HUDEP-2 (cell line): ENCODE results near the gene CCDC91.
A peak's percentile ranks its signal among the peaks of the same experiment; 100 is the strongest.

Experiments
- DNase-seq, 76 experiments: peaks; one replicate each; lab custom pipeline; 2025; ENCODE audit not compliant: unreplicated experiment in 76 of 76; lab: John Stamatoyannopoulos, UW

Gene CCDC91

GRCh38 chr12:28190321-28191050 is at the start of gene CCDC91:
Gene CCDC91, plus strand, starts transcription at chr12:28190456. Its CDS starts 66,760 bp downstream, at chr12:28257216.
- peak; percentile 66 to 99 (median 95) for DNase-seq

- no peak for DNase-seq
Observed at GRCh38 chr12:28144059-28144458, 46.2 kb upstream of the CCDC91 start.

- no peak for DNase-seq
Observed at GRCh38 chr12:28144532-28144931, 45.7 kb upstream of the CCDC91 start.

- DNase-seq = no peak
Observed at GRCh38 chr12:28145216-28145615, 45.0 kb upstream of the CCDC91 start.

- no peak for DNase-seq
Observed at GRCh38 chr12:28149279-28149678, 41.0 kb upstream of the CCDC91 start.

GRCh38 chr12:28156362-28156761 is 33.9 kb upstream of the CCDC91 start:
- DNase-seq = no peak

GRCh38 chr12:28156804-28157203 is 33.5 kb upstream of the CCDC91 start:
- DNase-seq = no peak

- no peak for DNase-seq
Observed at GRCh38 chr12:28158353-28158752, 31.9 kb upstream of the CCDC91 start.

GRCh38 chr12:28159688-28160087 is 30.6 kb upstream of the CCDC91 start:
- DNase-seq = no peak

GRCh38 chr12:28161697-28162096 is 28.6 kb upstream of the CCDC91 start:
- no peak for DNase-seq

- DNase-seq = no peak
Observed at GRCh38 chr12:28162697-28163096, 27.6 kb upstream of the CCDC91 start.

- DNase-seq = no peak
Observed at GRCh38 chr12:28164644-28165275, 25.5 kb upstream of the CCDC91 start.

- DNase-seq = no peak
Observed at GRCh38 chr12:28167981-28168485, 22.2 kb upstream of the CCDC91 start.

GRCh38 chr12:28171356-28172060 is 18.7 kb upstream of the CCDC91 start:
- DNase-seq = no peak

- DNase-seq = peak in 49 of 76 experiments; percentile 2 to 69 (median 21)
Observed at GRCh38 chr12:28172434-28173030, 17.7 kb upstream of the CCDC91 start.

- no peak for DNase-seq
Observed at GRCh38 chr12:28173440-28173839, 16.8 kb upstream of the CCDC91 start.

GRCh38 chr12:28175098-28175589 is 15.1 kb upstream of the CCDC91 start:
- no peak for DNase-seq

- no peak for DNase-seq
Observed at GRCh38 chr12:28176295-28176694, 14.0 kb upstream of the CCDC91 start.

GRCh38 chr12:28177461-28177860 is 12.8 kb upstream of the CCDC91 start:
- no peak for DNase-seq

GRCh38 chr12:28177905-28178304 is 12.4 kb upstream of the CCDC91 start:
- DNase-seq = no peak

GRCh38 chr12:28178775-28179174 is 11.5 kb upstream of the CCDC91 start:
- DNase-seq = no peak
